AG08395 (cell line): ENCODE results near the gene BICD2.

Experiments used
- DNase-seq: peaks from one replicate; pipeline ENCODE4 v3.0.0; 2012; ENCODE audit warnings: mixed read lengths, low spot score

BICD2 gene

DNA sequence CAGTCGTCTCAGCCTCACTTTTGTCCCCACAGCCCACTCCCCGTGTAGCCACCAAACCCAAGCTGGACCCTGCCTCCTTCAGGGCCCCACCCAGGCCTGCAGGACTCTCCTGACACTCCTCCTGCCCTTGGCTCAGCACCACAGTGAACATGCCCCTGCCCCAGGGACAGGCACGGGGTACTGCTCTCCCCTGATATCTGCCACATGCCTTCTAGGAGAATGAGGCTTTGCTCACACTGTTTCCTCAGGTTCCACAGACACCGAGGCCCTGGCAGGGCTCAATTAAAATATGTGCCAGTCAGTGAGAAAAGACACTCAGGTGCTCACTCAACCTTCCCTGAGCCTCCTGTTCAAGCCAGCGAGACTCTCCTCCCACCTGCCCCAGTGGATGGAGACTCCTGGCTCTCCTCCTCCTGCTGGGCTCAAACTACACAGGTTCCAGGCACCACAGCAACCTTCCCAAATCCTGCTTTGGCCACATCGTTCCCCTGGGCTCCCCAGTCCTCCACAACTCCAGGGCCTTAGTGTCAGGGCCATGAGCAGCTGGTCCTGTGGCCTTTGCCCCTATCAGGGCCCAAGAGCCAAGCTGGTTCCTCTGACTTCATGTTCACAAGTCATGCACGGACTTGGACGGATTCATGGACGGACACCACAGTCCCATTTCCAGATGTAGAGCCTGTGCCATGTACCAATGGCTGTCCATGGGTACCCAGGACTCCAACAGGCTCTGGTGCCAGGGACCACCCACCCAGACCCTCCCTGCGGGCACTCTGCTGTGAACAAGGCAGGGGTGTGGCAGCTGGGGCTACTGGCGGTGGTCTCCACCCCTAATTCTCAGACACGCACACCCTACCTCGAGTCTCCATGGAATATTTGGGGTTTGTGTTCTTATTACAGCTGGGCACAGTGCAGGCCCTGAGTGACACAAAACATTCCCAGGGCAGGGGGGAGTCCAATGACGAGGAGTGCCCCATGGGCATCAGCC, 36.6 kb downstream of the BICD2 start:
- DNase-seq: no peak

DNA sequence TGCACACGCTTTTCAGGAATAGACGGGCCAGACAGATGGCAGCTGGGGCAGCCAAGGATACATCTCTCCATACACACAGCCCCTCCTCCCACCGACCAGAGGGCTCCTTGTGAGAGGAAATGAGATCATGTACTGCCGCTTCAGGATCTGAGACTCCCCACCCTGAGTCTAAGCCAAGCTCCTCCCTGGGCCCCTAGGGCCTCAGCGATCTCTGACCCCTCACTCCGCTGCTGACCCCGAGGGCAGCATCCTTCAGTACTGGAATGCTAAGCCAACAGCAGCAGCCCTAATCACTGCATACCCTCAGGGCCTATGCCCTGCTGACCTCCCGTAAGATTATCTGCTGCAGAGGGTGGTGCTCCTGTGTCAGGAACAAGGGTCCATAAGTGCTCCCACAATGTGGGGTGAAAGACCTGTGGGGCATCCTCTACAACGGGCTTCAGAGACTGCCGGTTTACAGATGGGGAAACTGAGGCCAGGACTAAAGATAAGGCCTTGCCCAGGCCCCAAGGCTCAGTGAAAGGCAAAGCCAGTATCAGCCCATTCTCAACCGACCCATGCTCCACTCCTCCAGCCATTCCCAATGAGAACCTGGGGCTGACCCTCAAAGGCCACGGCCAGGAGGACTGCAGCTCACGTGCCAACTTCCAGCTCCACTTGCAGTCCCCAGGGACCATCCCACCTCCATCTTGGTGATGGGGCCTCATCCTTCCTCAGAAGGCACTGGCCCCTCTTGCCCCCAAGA, 37.5 kb downstream of the BICD2 start:
- no peak for DNase-seq

DNA sequence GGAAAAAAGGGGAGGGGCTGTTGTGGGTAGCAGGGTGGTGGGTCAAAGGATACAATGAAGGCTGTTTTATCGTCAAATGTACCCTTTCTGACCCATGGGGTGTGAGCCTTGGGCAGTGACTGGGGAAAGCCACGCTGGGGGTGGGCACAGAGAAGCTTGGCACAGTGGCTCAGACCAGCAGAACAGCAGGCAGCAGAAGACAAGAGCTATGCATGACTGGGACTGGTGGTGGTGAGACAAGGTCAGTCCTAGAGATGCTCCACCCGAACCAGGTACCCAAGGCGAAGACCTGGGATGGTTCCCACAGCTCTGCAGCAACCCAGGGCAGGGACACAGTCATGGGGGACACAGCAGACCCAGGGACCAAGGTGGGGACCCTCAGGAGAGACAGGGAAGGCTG, 38.3 kb downstream of the BICD2 start:
- no peak for DNase-seq

DNA sequence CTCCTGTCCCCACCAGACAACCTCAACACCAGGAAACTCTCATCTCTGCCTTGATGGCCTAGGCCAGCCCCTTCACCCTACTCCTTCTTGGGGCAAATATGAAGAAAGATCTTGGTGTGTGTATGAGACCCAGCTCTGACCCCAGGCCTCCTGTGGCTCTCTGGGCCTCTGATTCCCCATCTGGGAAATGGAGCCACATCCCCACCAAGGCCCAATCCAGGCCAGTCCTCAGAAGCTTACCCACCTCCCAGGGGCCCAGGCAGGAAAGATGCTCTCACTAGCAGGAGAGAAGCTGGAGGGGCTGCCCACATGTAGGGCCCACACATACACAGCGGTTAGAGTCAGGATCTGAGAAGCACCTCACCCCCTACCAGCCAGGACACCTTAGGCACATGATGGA, 38.9 kb downstream of the BICD2 start:
- no peak for DNase-seq

DNA sequence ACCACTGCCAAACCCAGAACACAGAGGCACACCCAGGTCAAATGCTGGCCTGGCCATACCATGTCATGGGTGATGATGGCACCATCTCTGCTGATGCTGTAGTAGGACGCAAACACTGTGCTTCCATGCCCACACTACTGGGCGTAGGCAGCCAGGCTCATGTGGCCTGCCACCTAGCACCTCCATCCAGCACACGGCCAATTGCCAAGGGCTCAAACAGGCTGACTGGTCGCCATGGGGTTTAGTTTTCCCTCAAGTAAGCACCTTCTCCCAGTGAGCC, 39.4 kb downstream of the BICD2 start:
- DNase-seq: no peak

DNA sequence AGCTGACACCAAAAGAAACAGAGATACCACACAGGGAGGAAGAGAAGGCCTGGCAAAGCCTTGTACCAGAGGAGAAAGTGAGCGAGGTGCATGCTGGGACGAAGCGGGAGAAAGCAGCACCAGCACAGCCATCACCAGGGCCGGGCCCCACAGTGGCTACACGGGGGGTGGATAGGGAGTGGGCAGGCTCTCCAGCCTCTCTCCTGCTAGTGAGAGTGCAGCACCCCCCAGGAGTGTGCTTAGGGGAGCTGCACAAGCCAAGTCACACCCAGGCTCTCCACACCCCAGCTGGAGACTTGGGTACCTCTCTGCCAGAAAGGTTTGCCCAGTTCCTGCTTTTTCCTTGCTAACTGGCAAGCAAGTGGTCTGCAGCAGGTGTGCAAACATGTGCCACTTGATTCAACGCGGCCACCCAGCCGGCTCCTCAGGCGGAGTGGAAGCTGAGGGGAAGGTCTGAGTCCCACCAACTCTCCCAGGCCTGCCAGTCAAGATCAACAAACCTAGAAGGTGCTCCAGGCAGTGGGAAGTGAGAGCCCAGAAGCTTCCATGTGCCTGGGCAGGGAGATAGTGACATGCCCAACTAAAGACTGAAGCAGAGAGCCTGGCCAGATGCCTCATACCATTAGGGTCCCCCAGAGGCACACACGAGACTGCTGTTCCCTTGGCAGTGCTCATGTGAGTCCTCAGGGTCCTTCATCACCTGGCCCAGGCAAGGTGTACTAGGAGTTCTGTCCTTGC, 39.9 kb downstream of the BICD2 start:
- DNase-seq: no peak

DNA sequence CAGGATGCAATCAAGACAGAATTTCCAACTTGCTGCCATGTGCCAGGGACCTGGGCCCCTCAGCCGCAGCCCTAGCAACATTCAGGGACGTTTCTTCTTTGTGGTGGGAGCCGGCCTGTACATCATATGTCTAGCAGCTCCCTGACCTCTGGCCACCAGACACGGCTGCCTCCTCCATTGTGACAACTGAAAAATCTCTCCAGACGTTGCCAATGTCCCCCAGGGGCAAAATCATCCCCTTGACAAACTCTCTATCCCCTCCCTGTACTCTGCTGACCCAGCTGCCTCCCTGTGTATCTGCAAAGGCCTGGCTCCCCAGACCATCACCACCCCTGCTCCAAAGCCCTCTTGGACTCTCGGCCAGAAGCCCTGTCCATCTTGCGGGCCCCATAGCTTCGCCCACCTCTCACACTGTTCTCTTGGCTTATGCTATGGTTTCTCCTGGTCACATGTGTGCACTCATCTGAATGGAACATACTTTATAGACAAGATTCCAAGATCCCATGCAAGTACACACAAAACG, 40.8 kb downstream of the BICD2 start:
- DNase-seq: no peak

DNA sequence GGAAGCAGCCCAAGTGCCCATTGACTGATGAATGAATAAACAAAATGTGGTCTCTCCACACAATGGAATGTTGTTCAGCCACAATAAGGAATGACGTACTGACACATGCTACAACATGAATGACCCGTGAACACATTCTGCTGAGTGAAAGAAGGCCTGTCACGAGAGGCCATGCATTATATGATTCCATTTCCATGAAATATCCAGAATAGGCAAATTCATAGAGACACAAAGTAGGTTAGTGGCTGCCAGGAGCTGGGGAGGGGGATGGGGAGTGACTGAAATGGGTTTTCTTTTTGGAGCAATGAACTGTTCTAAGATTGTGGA, 41.4 kb downstream of the BICD2 start:
- peak; percentile 58 for DNase-seq

DNA sequence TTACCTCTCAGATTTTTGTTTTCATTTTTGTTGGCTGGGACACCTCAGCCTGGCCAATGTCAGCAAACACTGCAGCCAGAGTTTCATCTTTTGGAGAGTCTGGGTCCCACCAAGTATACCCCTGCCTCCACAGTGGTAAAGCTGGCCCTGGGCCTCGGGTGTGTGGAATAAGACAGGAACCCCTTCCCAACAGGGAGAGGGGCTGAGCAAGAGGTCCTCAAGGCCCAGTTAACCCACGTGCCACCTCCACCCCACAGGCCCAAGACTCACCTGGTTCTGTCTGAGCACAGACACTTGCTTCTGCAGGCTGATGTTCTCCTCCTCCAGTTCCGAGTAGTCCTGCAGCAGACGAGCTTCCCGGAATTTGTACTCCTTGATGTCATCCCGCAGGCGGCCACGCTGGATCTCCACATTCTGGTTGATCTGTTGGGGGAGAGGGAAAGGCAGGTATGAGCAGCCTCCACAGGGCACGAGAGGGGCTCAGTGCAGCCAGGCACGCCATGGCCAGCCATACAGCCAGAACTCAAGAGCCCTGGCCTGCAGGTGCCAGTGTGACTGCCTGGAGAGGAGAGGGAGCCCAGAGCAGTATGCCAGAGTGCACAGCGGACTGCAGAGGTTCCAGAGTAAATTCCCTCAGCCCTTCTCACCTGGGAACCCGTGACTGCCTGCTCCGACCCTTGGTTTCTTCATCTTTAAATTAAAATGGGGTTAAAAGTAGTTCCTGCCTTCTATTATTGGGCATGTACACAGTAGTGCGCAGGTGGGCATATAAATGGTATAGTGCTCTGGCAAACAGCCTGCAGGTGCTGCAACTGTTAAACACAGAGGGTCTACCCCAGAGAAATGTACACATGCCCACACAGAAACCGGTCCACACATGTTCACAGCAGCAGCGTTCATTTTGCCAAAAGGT, 42.0 kb downstream of the BICD2 start:
- DNase-seq: no peak

DNA sequence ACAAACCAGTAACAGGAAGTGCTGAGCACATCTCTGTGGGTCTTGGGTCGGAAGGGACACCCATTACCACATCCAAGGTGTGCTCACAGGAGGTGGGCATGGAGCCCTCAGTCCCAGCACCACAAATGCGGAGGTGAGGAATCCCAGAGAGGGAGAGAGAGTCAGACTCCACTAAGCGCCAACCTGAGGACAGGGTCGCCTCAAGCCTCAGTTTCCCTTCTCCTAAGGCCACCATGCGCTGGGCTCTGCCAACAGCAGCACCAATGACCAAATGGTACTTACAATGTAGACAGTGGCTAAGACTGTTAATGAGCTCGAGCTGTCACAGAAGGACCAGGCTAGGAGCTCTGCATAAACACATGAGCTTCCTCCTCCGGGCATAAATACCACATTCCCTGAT, 43.1 kb downstream of the BICD2 start:
- no peak for DNase-seq

DNA sequence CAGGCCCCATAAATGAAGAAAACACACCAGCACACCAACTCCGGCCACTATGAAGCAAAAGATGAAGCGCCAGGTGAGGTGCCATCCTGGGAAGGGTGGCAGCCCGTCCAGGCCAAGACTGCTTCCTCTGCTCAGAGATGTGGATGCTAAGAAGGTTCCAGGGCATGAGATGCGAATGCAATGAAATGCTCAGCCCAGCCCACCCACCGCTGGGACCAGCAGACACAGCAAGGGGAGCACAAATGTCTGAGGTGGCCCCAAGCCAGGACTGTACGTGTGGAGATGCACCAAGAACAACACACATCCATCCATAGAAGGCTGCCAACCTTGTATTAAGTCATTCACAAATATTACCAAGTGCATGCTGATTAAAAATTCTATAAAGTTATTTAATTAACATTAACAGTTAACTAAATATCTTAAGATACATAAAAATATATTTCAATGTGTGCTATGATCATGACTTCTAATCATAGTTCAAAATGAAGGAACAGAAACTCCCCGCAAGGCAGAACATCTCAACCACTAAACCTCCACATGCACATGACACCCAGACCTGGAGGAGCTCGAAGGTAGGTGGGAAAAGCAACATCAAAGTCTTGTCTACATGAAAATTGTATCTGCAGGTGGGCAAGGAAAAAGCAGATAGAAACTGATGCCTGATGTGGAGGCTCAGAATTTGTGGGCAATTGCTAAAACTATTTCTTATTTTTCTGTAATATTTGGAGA, 43.7 kb downstream of the BICD2 start:
- DNase-seq: no peak

DNA sequence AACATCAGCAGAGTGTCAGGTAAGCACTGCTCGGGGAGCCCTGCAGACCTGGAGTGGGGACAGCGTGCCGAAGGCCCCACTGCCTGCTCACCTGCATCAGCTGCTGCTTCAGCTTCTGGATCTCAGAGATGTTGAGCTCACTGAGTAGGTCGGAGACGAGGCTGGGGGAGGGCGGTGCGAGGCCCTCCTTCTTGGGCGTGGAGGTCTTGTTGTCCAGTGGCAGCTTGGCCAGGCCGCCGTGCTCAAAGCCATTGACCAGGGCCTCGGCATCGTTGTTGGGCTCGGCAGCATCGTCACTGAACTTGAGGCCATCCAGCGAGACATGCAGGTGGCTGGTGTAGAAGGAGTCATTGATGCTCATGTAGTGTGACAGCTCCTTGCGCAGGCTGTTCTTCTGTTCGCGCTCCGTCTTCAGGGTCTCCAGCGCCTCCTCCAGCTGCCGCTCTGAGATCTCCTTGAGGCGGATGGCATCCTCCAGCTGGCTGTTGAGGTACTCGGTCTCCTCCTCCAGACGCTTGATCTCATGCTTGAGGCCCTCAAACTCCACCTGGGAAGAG, 44.3 kb downstream of the BICD2 start:
- no peak for DNase-seq

DNA sequence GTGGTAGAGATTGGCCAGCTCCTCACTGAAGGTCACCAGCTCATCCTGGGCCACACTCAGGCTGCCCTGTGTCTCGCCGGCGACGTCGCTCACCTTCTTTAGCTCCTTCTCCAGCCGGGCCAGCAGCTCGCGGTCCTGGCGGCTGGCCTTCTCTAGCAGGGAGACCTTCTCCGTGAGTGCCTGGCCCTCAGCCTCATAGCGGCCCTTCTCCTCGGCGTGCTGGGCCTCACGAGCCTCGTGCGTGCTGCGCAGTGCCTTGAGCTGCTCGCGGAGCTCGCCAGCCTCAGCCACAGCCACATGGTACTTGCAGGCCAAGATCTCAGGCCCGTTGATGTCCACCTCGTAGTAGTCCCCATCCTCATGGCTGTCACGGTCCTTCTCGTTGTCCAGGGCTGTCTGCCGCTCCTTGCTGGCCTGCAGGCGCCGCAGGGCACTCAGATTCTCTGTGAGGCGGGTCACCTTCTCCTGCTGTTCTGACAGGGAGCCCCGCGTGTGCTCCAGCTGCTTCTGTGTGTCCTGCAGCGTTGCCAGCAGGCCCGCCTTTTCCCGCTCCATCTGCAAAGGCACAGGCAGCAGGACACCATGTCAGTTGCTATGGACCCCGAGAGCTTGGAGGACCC, 45.5 kb downstream of the BICD2 start:
- DNase-seq: no peak

DNA sequence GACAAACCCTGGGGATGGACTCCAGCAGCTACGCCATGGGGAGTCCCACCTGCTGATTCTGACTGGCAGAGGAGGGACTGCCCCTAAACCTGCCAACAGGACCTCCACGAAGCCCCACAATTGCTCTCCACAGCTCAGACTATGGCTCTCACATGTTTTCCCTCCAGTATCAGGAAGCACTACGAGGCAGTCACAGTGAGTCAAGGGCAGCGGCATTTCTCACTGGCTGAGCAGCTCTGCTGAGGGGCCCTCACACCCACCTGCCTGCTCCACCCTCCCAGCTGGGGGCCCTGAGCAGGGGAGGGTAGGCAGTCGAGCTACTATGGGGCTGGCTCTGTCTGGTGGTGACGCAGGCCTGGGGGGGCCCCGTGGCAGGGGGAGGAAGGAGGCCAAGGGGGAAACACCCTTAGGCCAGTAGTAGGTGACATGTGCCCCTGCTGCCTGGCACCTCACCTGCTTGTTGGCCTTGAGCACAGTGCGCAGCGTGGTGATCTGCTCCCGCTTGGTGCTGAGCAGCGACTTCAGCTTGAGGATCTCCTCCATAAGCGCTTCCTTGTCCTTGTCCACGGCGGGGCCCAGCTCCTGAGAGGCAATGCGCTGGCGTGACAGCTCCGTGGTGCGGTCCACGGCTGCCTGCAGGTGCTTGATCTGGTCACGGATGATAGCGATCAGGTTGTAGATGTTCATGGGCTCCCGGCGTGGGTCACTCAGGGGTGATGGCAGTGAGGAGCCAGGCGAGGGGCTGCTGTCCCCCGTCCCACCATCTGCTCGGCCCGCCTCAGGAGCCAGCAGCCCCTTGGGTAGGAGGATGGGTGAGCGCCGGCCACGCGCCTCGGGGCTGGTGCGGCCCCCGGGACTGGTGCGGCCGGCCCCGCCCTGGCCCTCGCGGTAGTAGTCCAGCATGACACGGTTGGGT, 46.3 kb downstream of the BICD2 start:
- no peak for DNase-seq

DNA sequence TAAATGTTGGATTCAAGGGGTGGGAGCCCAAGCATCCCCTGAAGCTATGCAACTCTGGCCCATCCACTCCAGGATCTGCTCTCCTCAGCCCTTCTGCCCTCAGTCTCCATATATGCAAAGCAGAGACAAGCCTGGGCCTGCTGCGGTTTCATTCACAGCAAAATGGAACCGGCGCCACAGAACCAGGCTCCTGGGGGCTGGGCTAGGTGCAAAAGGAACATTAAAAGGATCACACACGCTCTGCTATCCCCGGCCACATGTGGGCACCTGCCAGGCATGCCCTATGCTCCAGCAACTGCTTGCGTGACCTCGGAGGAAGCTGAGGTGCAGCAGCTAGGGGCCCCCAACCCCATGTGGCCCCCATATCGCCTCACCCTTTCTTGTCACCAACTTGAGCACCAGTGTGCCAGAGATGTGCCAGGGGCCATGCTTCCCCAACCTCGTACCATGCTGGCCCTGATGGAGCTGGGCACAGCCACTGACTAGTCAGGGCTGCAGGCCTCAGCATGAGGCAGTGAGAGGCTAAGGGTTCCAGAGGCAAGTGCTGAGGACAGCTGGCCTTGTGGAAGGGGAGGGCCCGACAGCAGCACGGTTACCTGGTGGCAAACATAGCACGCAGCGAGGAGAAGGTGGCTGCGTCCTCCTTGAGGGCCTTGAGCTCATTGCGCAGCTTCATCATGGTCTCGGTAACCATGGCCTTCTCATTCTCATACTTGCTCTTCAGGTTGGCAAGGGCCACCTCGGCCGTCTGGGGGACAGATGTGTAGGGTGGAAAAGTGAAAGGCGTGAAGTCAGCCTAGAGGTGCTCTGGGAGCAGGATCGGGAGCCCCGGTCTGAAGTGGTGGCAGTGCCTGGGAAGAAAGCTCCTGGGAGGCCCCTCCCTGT, 47.2 kb downstream of the BICD2 start:
- no peak for DNase-seq

DNA sequence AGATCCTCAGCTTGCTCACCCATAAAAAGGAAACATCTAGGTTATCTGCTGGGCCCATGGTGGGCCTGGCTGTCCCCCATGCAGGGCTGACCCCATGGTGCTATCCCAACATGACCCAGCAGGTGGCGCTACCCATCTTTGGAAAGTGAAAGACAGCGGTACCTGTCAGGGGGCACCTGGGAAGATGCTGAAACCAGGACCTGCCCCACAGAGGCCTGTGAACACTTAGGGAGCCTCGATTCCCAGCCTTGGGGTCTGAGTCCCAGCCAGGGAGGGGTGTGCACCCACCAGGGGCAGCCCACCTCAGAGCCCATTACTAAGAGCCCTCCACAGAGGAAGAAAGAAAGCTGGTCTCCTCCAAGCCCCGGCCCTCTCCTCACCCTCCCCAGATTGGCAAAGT, 48.1 kb downstream of the BICD2 start:
- peak; percentile 62 for DNase-seq

DNA sequence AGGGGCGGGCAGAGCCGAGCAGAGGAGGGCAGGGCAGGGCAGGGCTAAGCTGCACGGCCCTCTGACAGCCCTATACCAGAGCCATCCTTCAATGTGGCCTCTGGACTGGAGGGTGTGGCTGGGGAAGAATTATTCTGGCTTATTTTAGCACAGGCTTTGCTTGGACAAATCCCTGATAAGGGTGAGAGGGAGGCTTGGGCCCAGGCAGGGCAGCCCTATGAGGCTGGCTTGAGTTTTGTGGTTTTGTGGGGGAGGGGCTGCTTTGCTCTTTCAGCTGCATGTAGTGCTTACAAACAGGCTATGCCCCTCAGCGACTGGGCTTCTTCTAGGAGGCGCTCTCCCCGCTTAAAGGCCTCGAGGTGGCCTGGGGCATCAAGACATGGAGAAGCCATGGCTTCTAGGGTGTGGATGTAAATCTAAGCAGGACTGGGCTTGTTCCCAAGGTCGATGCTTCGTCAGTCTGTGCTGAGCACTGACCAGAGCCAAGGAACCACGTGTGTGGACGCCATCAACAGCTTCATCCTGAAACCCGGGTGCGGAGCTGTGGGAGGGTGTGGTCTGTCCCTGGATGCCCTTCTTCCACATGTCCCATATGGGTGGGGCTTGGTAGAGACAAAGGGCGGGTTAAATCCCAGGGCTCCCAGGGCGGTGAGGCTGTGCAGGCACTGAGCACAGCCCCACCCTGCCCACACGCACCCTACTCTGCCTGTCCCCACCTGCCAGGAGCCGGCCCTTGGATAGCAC, 49.0 kb downstream of the BICD2 start:
- DNase-seq: peak; percentile 67
